H1 (cell line): ENCODE measurements around the gene TCAF1. TPM values are rescaled to one million over a fixed set of nuclear protein-coding genes. Genes with fewer than 3 reads are reported as not detected.

Experiments used
- CTCF ChIA-PET: fragments of 300-600 bp; sonication (Branson Sonifier 250); formaldehyde crosslinking; loops from one replicate; lab custom pipeline; 2021; ENCODE audit not compliant: partially characterized antibody; lab: Charles Lee
- POLR2A ChIA-PET: fragments of 300-600 bp; sonication (Branson Sonifier 250); formaldehyde crosslinking; loops from one replicate; lab custom pipeline; 2021; ENCODE audit warnings: inconsistent platforms; ENCODE audit not compliant: partially characterized antibody; lab: Charles Lee
- DNase-seq, 2 experiments: peaks; one replicate each; pipeline versions ENCODE4 v3.0.0 to v3.0.0-alpha.2; 2010 to 2022; ENCODE audit warnings: low spot score in 2 of 2, low read depth in 1 of 2, mixed read lengths in 1 of 2
- FAIRE-seq: peaks from 2 replicates; lab custom pipeline; 2011; peaks lifted over from hg19 to GRCh38; lab: Jason Lieb, UNC
- H2AFZ ChIP-seq: 2 replicates; pipeline ENCODE4 v1.8.1; 2012; ENCODE audit warnings: low read length, inconsistent platforms
- H2AK5ac ChIP-seq: 2 replicates; pipeline ENCODE4 v1.6.1; 2013; ENCODE audit warnings: low read depth, low read length
- H2BK120ac ChIP-seq: replicated peaks from 2 replicates; pipeline ENCODE3; 2013; ENCODE audit warnings: low read depth, low read length, inconsistent platforms
- H2BK12ac ChIP-seq: 2 replicates; pipeline ENCODE4 v1.6.1; 2013; ENCODE audit warnings: low read depth, low read length
- H2BK15ac ChIP-seq: 2 replicates; pipeline ENCODE4 v1.6.1; 2013; ENCODE audit warnings: low read length
- H2BK20ac ChIP-seq: 2 replicates; pipeline ENCODE4 v1.6.1; 2013; ENCODE audit warnings: low read length
- H2BK5ac ChIP-seq: 2 replicates; pipeline ENCODE4 v1.6.1; 2013; ENCODE audit warnings: low read depth, low read length
- H3K14ac ChIP-seq: 2 replicates; pipeline ENCODE4 v1.6.1; 2013; ENCODE audit warnings: inconsistent platforms; ENCODE audit not compliant: insufficient read length
- H3K18ac ChIP-seq: 2 replicates; pipeline ENCODE4 v1.6.1; 2013; ENCODE audit warnings: low read length; ENCODE audit errors: extremely low read depth
- H3K23ac ChIP-seq: 2 replicates; pipeline ENCODE4 v1.6.1; 2013; ENCODE audit warnings: inconsistent platforms; ENCODE audit not compliant: insufficient read length
- H3K23me2 ChIP-seq: 2 replicates; pipeline ENCODE4 v1.6.1; 2013; ENCODE audit warnings: low read depth, low read length
- H3K27ac ChIP-seq: 2 replicates; pipeline ENCODE4 v1.6.1; 2011; ENCODE audit warnings: low read depth, low read length, inconsistent platforms
- H3K27me3 ChIP-seq, 4 experiments: replicated peaks in 1 of 4; 1 replicate in 1 of 4; 2 replicates in 3 of 4; pipeline versions ENCODE4 v1.6.1 to v1.8.1; 2011 to 2013; ENCODE audit warnings: low read length in 3 of 4, mild to moderate bottlenecking in 3 of 4, inconsistent platforms in 2 of 4, mixed read lengths in 2 of 4, moderate library complexity in 1 of 4; ENCODE audit not compliant: control insufficient read depth in 3 of 4, insufficient read depth in 3 of 4; ENCODE audit errors: extremely low read depth in 1 of 4
- H3K36me3 ChIP-seq, 4 experiments: 2 replicates each; pipeline versions ENCODE4 v1.6.1 to v1.8.1; 2011 to 2013; ENCODE audit warnings: mild to moderate bottlenecking in 4 of 4, low read length in 3 of 4, moderate library complexity in 2 of 4, control low read depth in 1 of 4, inconsistent platforms in 1 of 4; ENCODE audit not compliant: insufficient read depth in 4 of 4, control insufficient read depth in 2 of 4
- H3K4ac ChIP-seq: replicated peaks from 2 replicates; pipeline ENCODE3; 2013; ENCODE audit warnings: low read length, low read depth, mixed read lengths, inconsistent platforms; ENCODE audit not compliant: insufficient read length
- H3K4me1 ChIP-seq, 4 experiments: replicated peaks in 1 of 4; 1 replicate in 1 of 4; 2 replicates in 3 of 4; pipeline versions ENCODE4 v1.6.1 to v1.8.1; 2011 to 2013; ENCODE audit warnings: low read length in 3 of 4, inconsistent platforms in 2 of 4, mixed read lengths in 1 of 4; ENCODE audit not compliant: insufficient read depth in 4 of 4, control insufficient read depth in 3 of 4
- H3K4me2 ChIP-seq, 2 experiments: 2 replicates each; pipeline versions ENCODE4 v1.6.1 to v1.8.1; 2011 to 2013; ENCODE audit warnings: low read depth in 2 of 2, low read length in 2 of 2, control low read depth in 1 of 2, inconsistent platforms in 1 of 2, mild to moderate bottlenecking in 1 of 2; ENCODE audit not compliant: insufficient read depth in 1 of 2
- H3K4me3 ChIP-seq, 4 experiments: fragments of 200-600, 300-600 bp in 1 of 4; sonication (generic), shearing (Covaris generic), sonication (Bioruptor Twin) in 1 of 4; 2 replicates each; pipeline versions ENCODE4 v1.5.1 to v1.8.1; 2011 to 2016; ENCODE audit warnings: low read length in 4 of 4, low read depth in 3 of 4, control low read depth in 2 of 4, inconsistent platforms in 2 of 4, mild to moderate bottlenecking in 2 of 4, mixed read lengths in 1 of 4, moderate library complexity in 1 of 4; ENCODE audit not compliant: insufficient read depth in 2 of 4; ENCODE audit errors: extremely low read depth in 1 of 4
- H3K56ac ChIP-seq: replicated peaks from 2 replicates; pipeline ENCODE3; 2013; ENCODE audit warnings: low read depth, mild to moderate bottlenecking, mixed read lengths, low read length, inconsistent platforms; ENCODE audit not compliant: insufficient read length
- H3K79me1 ChIP-seq: 2 replicates; pipeline ENCODE4 v1.6.1; 2013; ENCODE audit warnings: low read depth, low read length, control low read depth
- H3K79me2 ChIP-seq, 2 experiments: 2 replicates each; pipeline versions ENCODE4 v1.6.1 to v1.8.1; 2012 to 2013; ENCODE audit warnings: low read length in 2 of 2, mild to moderate bottlenecking in 2 of 2, inconsistent platforms in 1 of 2; ENCODE audit not compliant: insufficient read depth in 2 of 2, control insufficient read depth in 1 of 2
- H3K9ac ChIP-seq, 4 experiments: replicated peaks in 1 of 4; 1 replicate in 1 of 4; 2 replicates in 3 of 4; pipeline versions ENCODE4 v1.6.1 to v1.8.1; 2011 to 2013; ENCODE audit warnings: low read depth in 3 of 4, low read length in 3 of 4, control low read depth in 2 of 4, mild to moderate bottlenecking in 2 of 4, moderate library complexity in 2 of 4, inconsistent platforms in 1 of 4; ENCODE audit errors: extremely low read depth in 1 of 4
- H3K9me3 ChIP-seq, 2 experiments: 2 replicates each; pipeline versions ENCODE4 v1.6.1 to v1.8.1; 2012 to 2013; ENCODE audit warnings: mild to moderate bottlenecking in 2 of 2, moderate library complexity in 2 of 2, control low read depth in 1 of 2, inconsistent platforms in 1 of 2, low read depth in 1 of 2, low read length in 1 of 2, mixed read lengths in 1 of 2; ENCODE audit not compliant: insufficient read depth in 2 of 2
- H4K20me1 ChIP-seq, 2 experiments: replicated peaks in 1 of 2; 2 replicates each; pipeline versions ENCODE3 to v1.8.1; 2011 to 2013; ENCODE audit warnings: inconsistent platforms in 2 of 2, low read length in 2 of 2, mild to moderate bottlenecking in 1 of 2; ENCODE audit not compliant: insufficient read depth in 2 of 2, control insufficient read depth in 1 of 2
- H4K5ac ChIP-seq: 2 replicates; pipeline ENCODE4 v1.6.1; 2013; ENCODE audit warnings: low read length, low read depth, mixed read lengths, inconsistent platforms; ENCODE audit not compliant: insufficient read length
- H4K8ac ChIP-seq: 2 replicates; pipeline ENCODE4 v1.8.0; 2013; ENCODE audit warnings: mild to moderate bottlenecking, moderate library complexity, low read length, inconsistent platforms; ENCODE audit not compliant: insufficient read depth; ENCODE audit errors: extremely low read depth
- H4K91ac ChIP-seq: replicated peaks from 2 replicates; pipeline ENCODE3; 2013; ENCODE audit warnings: low read length, mixed read lengths, inconsistent platforms; ENCODE audit not compliant: insufficient read length
- ASH2L ChIP-seq: fragments of 200-600, 300-600 bp; sonication (generic); IDR thresholded peaks from one replicate; pipeline ENCODE4 v1.7.1; 2017; ENCODE audit warnings: low read length
- ATF2 ChIP-seq: IDR thresholded peaks from 2 replicates; pipeline ENCODE4 v1.6.1; 2012; ENCODE audit warnings: low read length, inconsistent platforms
- BACH1 ChIP-seq: IDR thresholded peaks from 2 replicates; pipeline ENCODE4 v1.6.1; 2012; ENCODE audit warnings: low read length, improper control_type of control experiment
- BCL11A ChIP-seq, 2 experiments: IDR thresholded peaks; one replicate each; pipeline ENCODE4 v1.6.1; 2011; ENCODE audit warnings: low read depth in 2 of 2, low read length in 2 of 2, mild to moderate bottlenecking in 2 of 2
- E2F6 ChIP-seq: IDR thresholded peaks from 2 replicates; pipeline ENCODE4 v1.6.1; 2012; ENCODE audit warnings: inconsistent platforms
- JUN ChIP-seq: IDR thresholded peaks from 2 replicates; pipeline ENCODE4 v1.6.1; 2011; ENCODE audit warnings: low read depth, mild to moderate bottlenecking, improper control_type of control experiment, low read length
- KDM5A ChIP-seq: fragments of 200-600 bp; IDR thresholded peaks from 2 replicates; pipeline ENCODE4 v1.7.1; 2012; ENCODE audit warnings: mild to moderate bottlenecking, low read length, inconsistent platforms, mixed read lengths
- RNF2 ChIP-seq: fragments of 200-900, 300-1000 bp; sonication (generic); IDR thresholded peaks from 2 replicates; pipeline ENCODE4 v1.7.1; 2016; ENCODE audit warnings: borderline replicate concordance, low read depth, mild to moderate bottlenecking, antibody characterized with exemption, low read length; ENCODE audit not compliant: poor library complexity, severe bottlenecking; ENCODE audit errors: missing control alignments
- SAP30 ChIP-seq: fragments of 300-600 bp; sonication (generic); IDR thresholded peaks from 2 replicates; pipeline ENCODE4 v1.7.1; 2012; ENCODE audit warnings: low read length, moderate library complexity, mild to moderate bottlenecking, inconsistent platforms; ENCODE audit not compliant: insufficient read depth, insufficient replicate concordance
- SP4 ChIP-seq: IDR thresholded peaks from 2 replicates; pipeline ENCODE4 v1.6.1; 2012; ENCODE audit warnings: low read length, inconsistent platforms
- TCF12 ChIP-seq: IDR thresholded peaks from 2 replicates; pipeline ENCODE4 v1.6.1; 2011; ENCODE audit warnings: low read depth, mild to moderate bottlenecking, low read length
- YY1 ChIP-seq: IDR thresholded peaks from 2 replicates; pipeline ENCODE4 v1.6.1; 2011; ENCODE audit warnings: low read depth, mild to moderate bottlenecking, low read length
- WGBS, 2 experiments: shearing (Covaris generic) in 1 of 2; methylation state at CpG; one replicate each; pipeline versions ENCODE4 v1.1.6 to v1.1.7; 2013 to 2015; ENCODE audit warnings: low lambda C conversion rate in 2 of 2, mixed read lengths in 2 of 2, inconsistent platforms in 1 of 2, low coverage in 1 of 2, missing lambda C conversion rate in 1 of 2; ENCODE audit not compliant: insufficient replicate concordance in 2 of 2, insufficient coverage in 1 of 2, insufficient read length in 1 of 2; ENCODE audit errors: extremely low coverage in 1 of 2, missing lambda C conversion rate in 1 of 2; 5-methylcytosine and 5-hydroxymethylcytosine counted together
- polyA plus RNA-seq, 7 experiments: library from polyadenylated mRNA; depleted of rRNA in 3 of 7; stranded (reverse) in 5 of 7; unstranded in 2 of 7; fragments of >200 nt in 5 of 7; fragments of 200-250 nt in 2 of 7; gene quantifications; 1 replicate in 5 of 7; 2 replicates in 1 of 7; 4 replicates in 1 of 7; pipeline versions ENCODE4 v1.2.1 to v1.2.3, GENCODE V29; 2011 to 2013; ENCODE audit warnings: missing spikeins in 2 of 7, mixed read lengths in 2 of 7
- total RNA-seq: library from RNA; stranded (reverse); fragmentation: NEBNext Ultra II Directional; extraction: Animal tissue kit (Norgen Biotek cat#: 25700); gene quantifications from 2 replicates; pipeline ENCODE4 v1.2.1, GENCODE V29; 2021

Gene TCAF1
- total and polyA plus RNA-seq, 2 of the 8 experiments (the other 6 are each of a cell fraction or from before 2014, with no cell fraction given), result 9.6 to 28.0 TPM

GRCh38 chr7:143891457-143891856 is 10.5 kb downstream of the TCAF1 start:
- Histone ChIP-seq H3K23me2 (no peaks in the 10 kb centered on the region), H3K18ac (no peak overlapping the region), H3K27ac (no peak overlapping the region), H4K8ac (no peak overlapping the region), H3K23ac (no peak overlapping the region), H3K14ac (no peak overlapping the region), H3K36me3 (peaks cover 0 to 10% (median 3%) of the 10 kb centered on the region in 4 experiments; a peak in 3 of 8 replicates), H2AK5ac (no peak overlapping the region), H3K56ac (no peak overlapping the region), H3K4me3 (no peak overlapping the region), H2BK20ac (no peak overlapping the region), H3K9me3 (peaks cover 6% of the 10 kb centered on the region in 2 experiments; a peak in 2 of 4 replicates), H3K4ac (no peak overlapping the region), H3K27me3 (no peaks in the 10 kb centered on the region), H4K20me1 (peaks cover 2 to 5% of the 10 kb centered on the region in 2 experiments), H2BK12ac (no peak overlapping the region), H4K5ac (no peak overlapping the region), H3K79me2 (peaks cover 0 to 84% of the 10 kb centered on the region in 2 experiments; a peak in 2 of 4 replicates), H2BK5ac (no peak overlapping the region), H3K79me1 (no peaks in the 10 kb centered on the region), H3K4me1 (no peaks in the 10 kb centered on the region), H2BK120ac (no peak overlapping the region), H3K9ac (no peak overlapping the region), H2AFZ (no peak overlapping the region), H2BK15ac (no peak overlapping the region), H3K4me2 (no peak overlapping the region), H4K91ac (no peak overlapping the region)
- ChIA-PET POLR2A (no interaction called here), CTCF (interaction anchor here (0.6 to 2.7 kb wide), 4 partner anchors 9 to 139 kb away, joined by 3 to 28 read pairs (median 6); no protein-coding TSS in a partner anchor)
- FAIRE-seq (peak; percentile 42), DNase-seq (no peak)
- WGBS, 2 experiments, result 98% methylated on average over 2 of the region's 2 CpGs; no CpG with 5 or more reads in 1 of the 2 experiments
- TF ChIP-seq KDM5A (no peak), YY1 (no peak), JUN (no peak), TCF12 (no peak), RNF2 (no peak), ASH2L (no peak), ATF2 (no peak), BACH1 (no peak), SP4 (no peak), SAP30 (no peak), BCL11A (IDR thresholded peaks at IDR 0.05; ENCODE audit: low read depth in 2 of 2, low read length in 2 of 2) (no peak), E2F6 (no peak)
